Prostate gland (tissue), 2 donors: ENCODE results near the gene S100A5. TPM values are rescaled to one million over a fixed set of nuclear protein-coding genes. Genes with fewer than 3 reads are reported as not detected.

Experiments used
- DNase-seq: peaks from one replicate; pipeline ENCODE4 v3.0.0-alpha.2; 2019; ENCODE audit warnings: low spot score
- H3K27ac ChIP-seq, 2 donors: fragments of 200-600 bp; sonication (generic); 2 replicates each; pipeline ENCODE4 v1.5.1; 2017 to 2019
- H3K27me3 ChIP-seq: fragments of 200-600 bp; sonication (generic); replicated peaks from 2 replicates; pipeline ENCODE4 v1.5.1; 2019; ENCODE audit not compliant: insufficient read depth
- H3K36me3 ChIP-seq, 2 donors: fragments of 200-600 bp; sonication (generic); 1 replicate in 1 of 2; 2 replicates in 1 of 2; pipeline versions ENCODE4 v1.5.1 to v1.8.1; 2017 to 2019
- H3K4me1 ChIP-seq: fragments of 200-600 bp; sonication (generic); replicated peaks from 2 replicates; pipeline ENCODE4 v1.5.1; 2019
- H3K4me3 ChIP-seq, 2 donors: fragments of 200-600 bp; sonication (generic); 2 replicates each; pipeline ENCODE4 v1.5.1; 2017 to 2019
- H3K9me3 ChIP-seq: fragments of 200-600 bp; sonication (generic); 2 replicates; pipeline ENCODE4 v1.5.1; 2017
- CTCF ChIP-seq, 4 experiments: fragments of 200-600 bp in 2 of 4; fragments of 450-650 bp in 2 of 4; sonication (generic) in 2 of 4; IDR thresholded peaks; 1 replicate in 3 of 4; 2 replicates in 1 of 4; pipeline ENCODE4 v1.5.1; 2016 to 2019; ENCODE audit warnings: antibody characterized with exemption in 4 of 4, mild to moderate bottlenecking in 2 of 4, moderate library complexity in 2 of 4
- POLR2A ChIP-seq: fragments of 450-650 bp; IDR thresholded peaks from one replicate; pipeline ENCODE4 v1.6.1; 2016; ENCODE audit warnings: antibody characterized with exemption, mild to moderate bottlenecking
- POLR2AphosphoS5 ChIP-seq: sonication (generic); formaldehyde crosslinking; IDR thresholded peaks from one replicate; pipeline ENCODE4 v1.6.1; 2017; ENCODE audit warnings: antibody characterized with exemption
- WGBS: methylation state at CpG from one replicate; pipeline ENCODE4 v1.1.5; 2018; 5-methylcytosine and 5-hydroxymethylcytosine counted together
- intact Hi-C: fragments of 100-400 bp; cut with DNase I; formaldehyde crosslinking; loops from one replicate; pipeline ENCODE4 v1.14.2; 2022
- total RNA-seq, 2 donors: library from RNA; depleted of rRNA; stranded (reverse); fragments of >200 nt; gene quantifications; one replicate each; pipeline ENCODE4 v1.1.0, GENCODE V29; 2016

S100A5 gene
- total RNA-seq, 2 donors from 2014 or later, result not detected

- no peaks in the 10 kb centered on the region for H3K4me1 ChIP-seq
- no peaks in the 10 kb centered on the region for H3K9me3 ChIP-seq
- DNase-seq, result no peak
- no peaks in the 10 kb centered on the region for H3K36me3 ChIP-seq
- no peak for TF ChIP-seq POLR2A
- no peak for TF ChIP-seq CTCF (IDR thresholded peaks at IDR 0.05)
- no peak for TF ChIP-seq POLR2AphosphoS5
- WGBS, result 54% methylated on average over 10 of the region's 10 CpGs
- H3K4me3 ChIP-seq, result peak overlapping the region in 1 of 2 donors; percentile 7
- H3K27me3 ChIP-seq, result no peaks in the 10 kb centered on the region
- H3K27ac ChIP-seq, result peak overlapping the region; percentile 62 to 78
- intact Hi-C loops, result no loop called here
These were observed 3.8 kb upstream of the S100A5 start for GRCh38 chr1:153544453-153545066.

DNA sequence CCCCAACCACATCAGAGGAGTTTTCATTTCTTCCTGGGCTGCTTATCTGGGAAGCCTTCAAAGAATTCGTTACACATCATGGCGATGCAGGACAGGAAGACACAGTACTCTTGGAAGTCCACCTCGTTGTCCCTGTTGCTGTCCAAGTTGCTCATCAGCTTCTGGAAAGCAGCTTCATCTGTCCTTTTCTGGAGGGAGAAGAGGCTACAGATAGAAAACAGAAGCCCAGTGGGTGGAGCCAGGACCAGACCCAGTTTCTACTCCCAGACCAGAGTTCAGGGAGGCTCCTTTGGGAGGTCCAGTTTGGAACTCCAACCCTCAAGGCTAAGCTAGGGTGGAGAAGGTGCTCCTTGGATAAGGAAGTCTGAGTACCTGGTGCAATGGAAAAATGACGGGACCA is 3.0 kb upstream of the S100A5 start:
- TF ChIP-seq POLR2AphosphoS5 (no peak), CTCF (IDR thresholded peaks at IDR 0.05) (no peak), POLR2A (no peak)
- no peaks in the 10 kb centered on the region for H3K27me3 ChIP-seq
- H3K27ac ChIP-seq, result no peak overlapping the region
- WGBS, result 64% methylated on average over 4 of the region's 4 CpGs
- intact Hi-C loops, result no loop called here
- H3K36me3 ChIP-seq, result no peaks in the 10 kb centered on the region
- DNase-seq, result no peak
- no peaks in the 10 kb centered on the region for H3K4me1 ChIP-seq
- H3K4me3 ChIP-seq, result no peak overlapping the region
- no peaks in the 10 kb centered on the region for H3K9me3 ChIP-seq

GRCh38 chr1:153542956-153543711 is 2.4 kb upstream of the S100A5 start:
- no peak for TF ChIP-seq POLR2A
- WGBS, result 65% methylated on average over 13 of the region's 13 CpGs
- DNase-seq, result no peak
- intact Hi-C loops, result no loop called here
- Histone ChIP-seq H3K27ac (no peak overlapping the region), H3K4me3 (no peak overlapping the region), H3K27me3 (no peaks in the 10 kb centered on the region), H3K36me3 (no peaks in the 10 kb centered on the region), H3K4me1 (no peaks in the 10 kb centered on the region), H3K9me3 (no peaks in the 10 kb centered on the region)

- no peak for TF ChIP-seq POLR2A
- no peak for TF ChIP-seq CTCF (IDR thresholded peaks at IDR 0.05)
- no peak for TF ChIP-seq POLR2AphosphoS5
- Histone ChIP-seq H3K9me3 (no peaks in the 10 kb centered on the region), H3K36me3 (no peaks in the 10 kb centered on the region), H3K27me3 (no peaks in the 10 kb centered on the region), H3K4me1 (no peaks in the 10 kb centered on the region), H3K27ac (no peak overlapping the region), H3K4me3 (no peak overlapping the region)
- intact Hi-C loops, result no loop called here
- DNase-seq, result no peak
- WGBS, result 77% methylated on average over 13 of the region's 13 CpGs
These were observed 1.2 kb upstream of the S100A5 start for GRCh38 chr1:153541641-153542590.

GRCh38 chr1:153539395-153540093 is 1.2 kb downstream of the S100A5 start:
- no peak overlapping the region for H3K27ac ChIP-seq
- DNase-seq, result no peak
- intact Hi-C loops, result no loop called here

More at GRCh38 chr1:153539395-153540093, 1.2 kb downstream of the S100A5 start:
- peaks cover 3% of the 10 kb centered on the region for H3K4me1 ChIP-seq
- 74% methylated on average over 4 of the region's 4 CpGs for WGBS
- H3K36me3 ChIP-seq, result no peaks in the 10 kb centered on the region
- TF ChIP-seq POLR2A, result no peak
- no peak for TF ChIP-seq POLR2AphosphoS5
- no peak for TF ChIP-seq CTCF (IDR thresholded peaks at IDR 0.05)
- H3K9me3 ChIP-seq, result no peaks in the 10 kb centered on the region
- H3K27me3 ChIP-seq, result no peaks in the 10 kb centered on the region
- no peak overlapping the region for H3K4me3 ChIP-seq
